GM23338 (cell line): Measurements from ENCODE around the gene SUCLG2.

Experiments used
- CREB1 ChIP-seq: fragments of 250-450 bp; sonication (Bioruptor Pico); IDR thresholded peaks from 2 replicates; pipeline ENCODE4 v1.5.0; 2020; ENCODE audit warnings: low read depth, mild to moderate bottlenecking, moderate library complexity
- CTCF ChIP-seq, 2 experiments: fragments of 200-600 bp in 1 of 2; sonication (generic) in 1 of 2; conservative IDR thresholded peaks; 2 replicates each; pipeline versions ENCODE4 v1.5.1 to v1.6.1; 2016 to 2017; ENCODE audit warnings: antibody characterized with exemption in 2 of 2, low read depth in 2 of 2, mild to moderate bottlenecking in 2 of 2, moderate library complexity in 1 of 2
- ETS1 ChIP-seq: IDR thresholded peaks from 2 replicates; pipeline ENCODE4 v1.6.1; 2016; ENCODE audit warnings: antibody characterized with exemption
- EZH2 ChIP-seq: fragments of 200-600 bp; sonication (generic); IDR thresholded peaks from one replicate; pipeline ENCODE4 v1.8.0; 2017; ENCODE audit warnings: antibody characterized with exemption, mild to moderate bottlenecking, low read depth; ENCODE audit not compliant: unreplicated experiment
- EZH2phosphoT487 ChIP-seq: fragments of 200-600 bp; sonication (generic); IDR thresholded peaks from one replicate; pipeline ENCODE4 v1.8.1; 2018; ENCODE audit warnings: antibody characterized with exemption; ENCODE audit not compliant: unreplicated experiment
- JUNB ChIP-seq: IDR thresholded peaks from one replicate; pipeline ENCODE4 v1.6.1; 2016; ENCODE audit warnings: antibody characterized with exemption; ENCODE audit not compliant: unreplicated experiment
- NANOG ChIP-seq: IDR thresholded peaks from 2 replicates; pipeline ENCODE4 v1.6.1; 2016; ENCODE audit warnings: antibody characterized with exemption, borderline replicate concordance
- POLR2AphosphoS5 ChIP-seq: IDR thresholded peaks from 2 replicates; pipeline ENCODE4 v1.6.1; 2016; ENCODE audit warnings: antibody characterized with exemption, low read depth
- STAT1 ChIP-seq: IDR thresholded peaks from one replicate; pipeline ENCODE4 v1.6.1; 2016; ENCODE audit warnings: antibody characterized with exemption; ENCODE audit not compliant: unreplicated experiment
- ZNF114 ChIP-seq: fragments of 250-450 bp; sonication (Bioruptor Pico); IDR thresholded peaks from 2 replicates; pipeline ENCODE4 v1.5.0; 2020; ENCODE audit warnings: mild to moderate bottlenecking, moderate library complexity
- ZNF331 ChIP-seq: fragments of 250-450 bp; sonication (Bioruptor Pico); IDR thresholded peaks from 2 replicates; pipeline ENCODE4 v1.5.0; 2020; ENCODE audit warnings: low read depth, mild to moderate bottlenecking, moderate library complexity
- TF ChIP-seq, protein P1 (sequence below): IDR thresholded peaks from one replicate; pipeline ENCODE4 v1.6.1; 2018; ENCODE audit warnings: antibody characterized with exemption; ENCODE audit not compliant: unreplicated experiment

DNA sequence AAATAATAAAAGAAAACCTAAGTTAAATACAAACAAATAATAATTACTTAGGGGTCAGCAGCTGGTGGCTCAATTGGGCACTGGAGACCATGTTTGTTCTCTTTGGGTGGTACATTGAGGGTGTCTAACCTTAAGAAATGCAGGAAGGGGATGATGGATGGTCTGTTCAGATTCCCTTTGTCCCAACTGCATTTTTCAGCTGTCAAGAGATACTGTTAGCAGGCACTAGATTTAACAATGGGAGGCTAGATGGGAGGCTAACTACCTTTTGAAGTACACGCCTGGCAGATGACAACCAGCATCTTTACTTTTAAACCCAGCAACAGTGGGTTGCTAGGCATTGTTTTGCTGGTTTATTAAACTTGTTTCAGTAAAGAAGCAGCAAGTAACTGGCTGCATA, 222.5 kb downstream of the SUCLG2 start:
- TF ChIP-seq EZH2phosphoT487 (no peak), POLR2AphosphoS5 (no peak), CTCF (conservative IDR thresholded peaks at IDR 0.05; ENCODE audit: low read depth in 2 of 2) (no peak), EZH2 (no peak), CREB1 (CRISPR knock-in tag) (no peak), ZNF114 (CRISPR knock-in tag) (no peak), STAT1 (no peak), JUNB (no peak), NANOG (no peak), ZNF331 (CRISPR knock-in tag) (no peak), ETS1 (no peak)
- TF ChIP-seq, protein P1, sequence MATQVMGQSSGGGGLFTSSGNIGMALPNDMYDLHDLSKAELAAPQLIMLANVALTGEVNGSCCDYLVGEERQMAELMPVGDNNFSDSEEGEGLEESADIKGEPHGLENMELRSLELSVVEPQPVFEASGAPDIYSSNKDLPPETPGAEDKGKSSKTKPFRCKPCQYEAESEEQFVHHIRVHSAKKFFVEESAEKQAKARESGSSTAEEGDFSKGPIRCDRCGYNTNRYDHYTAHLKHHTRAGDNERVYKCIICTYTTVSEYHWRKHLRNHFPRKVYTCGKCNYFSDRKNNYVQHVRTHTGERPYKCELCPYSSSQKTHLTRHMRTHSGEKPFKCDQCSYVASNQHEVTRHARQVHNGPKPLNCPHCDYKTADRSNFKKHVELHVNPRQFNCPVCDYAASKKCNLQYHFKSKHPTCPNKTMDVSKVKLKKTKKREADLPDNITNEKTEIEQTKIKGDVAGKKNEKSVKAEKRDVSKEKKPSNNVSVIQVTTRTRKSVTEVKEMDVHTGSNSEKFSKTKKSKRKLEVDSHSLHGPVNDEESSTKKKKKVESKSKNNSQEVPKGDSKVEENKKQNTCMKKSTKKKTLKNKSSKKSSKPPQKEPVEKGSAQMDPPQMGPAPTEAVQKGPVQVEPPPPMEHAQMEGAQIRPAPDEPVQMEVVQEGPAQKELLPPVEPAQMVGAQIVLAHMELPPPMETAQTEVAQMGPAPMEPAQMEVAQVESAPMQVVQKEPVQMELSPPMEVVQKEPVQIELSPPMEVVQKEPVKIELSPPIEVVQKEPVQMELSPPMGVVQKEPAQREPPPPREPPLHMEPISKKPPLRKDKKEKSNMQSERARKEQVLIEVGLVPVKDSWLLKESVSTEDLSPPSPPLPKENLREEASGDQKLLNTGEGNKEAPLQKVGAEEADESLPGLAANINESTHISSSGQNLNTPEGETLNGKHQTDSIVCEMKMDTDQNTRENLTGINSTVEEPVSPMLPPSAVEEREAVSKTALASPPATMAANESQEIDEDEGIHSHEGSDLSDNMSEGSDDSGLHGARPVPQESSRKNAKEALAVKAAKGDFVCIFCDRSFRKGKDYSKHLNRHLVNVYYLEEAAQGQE, result no peak
